ENCODE data around the gene GPX6.
"Not testable (repeated sequence)": the region's sequence is repeated elsewhere in the genome, so short reads cannot be mapped to it uniquely, and the experiment has no call there.

GPX6 gene

GRCh38 chr6:28485482-28485881 lies 30.1 kb downstream of the GPX6 start:
- no peak for DNase-seq (ENCODE audit: low read depth)

- DNase-seq (ENCODE audit: low read depth) = no peak
These were observed 35.2 kb downstream of the GPX6 start for GRCh38 chr6:28480253-28480932.

GRCh38 chr6:28478518-28478917 lies 37.1 kb downstream of the GPX6 start:
- no peak for DNase-seq (ENCODE audit: low read depth)

- DNase-seq (ENCODE audit: low read depth) = no peak
These were observed 41.0 kb downstream of the GPX6 start for GRCh38 chr6:28474441-28475219.

GRCh38 chr6:28469153-28469745 lies 46.3 kb downstream of the GPX6 start:
- DNase-seq (ENCODE audit: low read depth) = not testable (repeated sequence)

GRCh38 chr6:28468056-28468455 lies 47.5 kb downstream of the GPX6 start:
- DNase-seq (ENCODE audit: low read depth) = no peak

GRCh38 chr6:28462401-28462800 lies 53.2 kb downstream of the GPX6 start:
- no peak for DNase-seq (ENCODE audit: low read depth)

GRCh38 chr6:28458568-28458967 lies 57.0 kb downstream of the GPX6 start:
- no peak for DNase-seq (ENCODE audit: low read depth)
